ENCODE data around the gene PAQR6. TPM values are rescaled to one million over a fixed set of nuclear protein-coding genes. Genes with fewer than 3 reads are reported as not detected.
A peak's percentile ranks its signal among the peaks of the same experiment; 100 is the strongest.

Gene PAQR6
- total RNA-seq, 6 experiments from 2014 or later, result 0.45 to 0.65 (median 0.52) TPM

GRCh38 chr1:156212130-156212529, 35.7 kb downstream of the PAQR6 start:
- DNase-seq, result no peak
- peak overlapping the region; percentile 99 for H3K27ac Mint-ChIP-seq
- H3K4me3 Mint-ChIP-seq, result peak overlapping the region; percentile 97
- H3K27me3 Mint-ChIP-seq (ENCODE audit: insufficient read depth), result peaks cover 6% of the 10 kb centered on the region
- no peak for TF ChIP-seq CTCF (IDR thresholded peaks at IDR 0.05)
- H3K4me1 Mint-ChIP-seq (ENCODE audit: low read depth), result peaks cover 17% of the 10 kb centered on the region
- no peaks in the 10 kb centered on the region for H3K9me3 Mint-ChIP-seq
- peaks cover 40% of the 10 kb centered on the region for H3K36me3 Mint-ChIP-seq (ENCODE audit: low read depth)

GRCh38 chr1:156211243-156211642, 36.6 kb downstream of the PAQR6 start:
- Mint-ChIP-seq H3K27ac (no peak overlapping the region), H3K4me1 (ENCODE audit: low read depth) (peaks cover 17% of the 10 kb centered on the region), H3K36me3 (ENCODE audit: low read depth) (peaks cover 40% of the 10 kb centered on the region), H3K4me3 (no peak overlapping the region), H3K27me3 (ENCODE audit: insufficient read depth) (peaks cover 6% of the 10 kb centered on the region), H3K9me3 (no peaks in the 10 kb centered on the region)
- no peak for DNase-seq
- TF ChIP-seq CTCF (IDR thresholded peaks at IDR 0.05), result no peak

- H3K4me1 Mint-ChIP-seq (ENCODE audit: low read depth), result peaks cover 5% of the 10 kb centered on the region; the same call in 1 of the 2 replicates
- no peaks in the 10 kb centered on the region for H3K9me3 Mint-ChIP-seq
- H3K36me3 Mint-ChIP-seq (ENCODE audit: low read depth), result peaks cover 26% of the 10 kb centered on the region
- no peak for TF ChIP-seq CTCF (IDR thresholded peaks at IDR 0.05)
- H3K27me3 Mint-ChIP-seq (ENCODE audit: insufficient read depth), result no peaks in the 10 kb centered on the region
- no peak for DNase-seq
- no peak overlapping the region for H3K27ac Mint-ChIP-seq
- no peak overlapping the region for H3K4me3 Mint-ChIP-seq
Observed at GRCh38 chr1:156204686-156205085, 43.2 kb downstream of the PAQR6 start.

GRCh38 chr1:156203331-156203730, 44.5 kb downstream of the PAQR6 start:
- Mint-ChIP-seq H3K36me3 (ENCODE audit: low read depth) (peaks cover 18% of the 10 kb centered on the region), H3K9me3 (no peaks in the 10 kb centered on the region), H3K27ac (peak overlapping the region; percentile 54; the same call in 1 of the 2 replicates), H3K4me1 (ENCODE audit: low read depth) (peaks cover 5% of the 10 kb centered on the region; the same call in 1 of the 2 replicates), H3K27me3 (ENCODE audit: insufficient read depth) (no peaks in the 10 kb centered on the region), H3K4me3 (no peak overlapping the region)
- DNase-seq, result peak; percentile 60
- no peak for TF ChIP-seq CTCF (IDR thresholded peaks at IDR 0.05)

GRCh38 chr1:156200044-156200443, 47.8 kb downstream of the PAQR6 start:
- no peaks in the 10 kb centered on the region for H3K9me3 Mint-ChIP-seq
- H3K36me3 Mint-ChIP-seq (ENCODE audit: low read depth), result peaks cover 20% of the 10 kb centered on the region
- no peak for TF ChIP-seq CTCF (IDR thresholded peaks at IDR 0.05)
- peaks cover 19% of the 10 kb centered on the region for H3K4me1 Mint-ChIP-seq (ENCODE audit: low read depth)
- no peak for DNase-seq
- no peak overlapping the region for H3K4me3 Mint-ChIP-seq
- no peaks in the 10 kb centered on the region for H3K27me3 Mint-ChIP-seq (ENCODE audit: insufficient read depth)
- H3K27ac Mint-ChIP-seq, result peak overlapping the region; percentile 57
